IPS-11a (cell line): ENCODE data around the gene CFDP1.

Source experiments
- H3K4me3 ChIP-seq: one replicate; pipeline ENCODE4 v1.5.1; 2013; ENCODE audit warnings: low read depth, low read length, control low read depth

CFDP1 gene

DNA sequence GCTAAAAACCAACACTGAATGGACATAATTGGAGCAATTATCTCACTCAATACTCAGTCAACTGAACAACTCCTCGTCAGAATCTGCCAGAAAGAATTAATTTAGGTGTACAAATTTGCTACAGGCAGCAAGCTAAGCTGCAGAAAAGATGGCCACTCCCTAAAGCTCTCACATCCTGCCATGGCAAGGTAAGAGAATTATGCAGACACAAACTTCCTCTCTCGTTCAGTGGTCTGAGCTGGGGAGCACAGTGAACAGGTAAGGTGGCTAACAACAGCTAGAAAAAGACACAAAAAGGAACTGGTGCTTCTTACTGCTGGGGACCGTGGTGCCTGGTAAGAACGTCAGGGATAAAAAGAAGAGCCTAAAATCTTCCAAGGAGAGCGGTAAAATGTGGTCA, 107.0 kb downstream of the CFDP1 start:
- H3K4me3 ChIP-seq: no peak overlapping the region

GRCh38 chr16:75323933-75324332, 109.4 kb downstream of the CFDP1 start:
- no peak overlapping the region for H3K4me3 ChIP-seq

DNA sequence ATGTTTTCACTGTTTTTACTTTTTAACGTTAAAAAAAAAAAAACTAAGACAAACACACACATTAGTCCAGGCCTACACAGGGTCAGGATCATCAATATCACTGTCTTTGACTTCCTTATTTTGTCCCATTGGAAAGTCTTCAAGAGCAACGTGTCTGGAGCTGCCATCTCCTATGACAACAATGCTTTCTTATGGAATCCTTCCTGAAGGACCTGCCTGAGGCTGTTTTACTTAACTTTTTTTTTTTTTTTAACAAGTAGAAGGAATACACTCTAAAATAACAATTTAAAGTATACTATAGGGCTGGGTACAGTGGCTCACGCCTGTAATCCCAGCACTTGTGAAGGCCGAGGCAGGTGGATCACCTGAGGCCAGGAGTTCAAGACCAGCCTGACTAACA, 110.1 kb downstream of the CFDP1 start:
- H3K4me3 ChIP-seq: no peak overlapping the region

- no peak overlapping the region for H3K4me3 ChIP-seq
Measured at GRCh38 chr16:75322740-75323139, 110.6 kb downstream of the CFDP1 start.

GRCh38 chr16:75320435-75320834, 112.9 kb downstream of the CFDP1 start:
- no peak overlapping the region for H3K4me3 ChIP-seq

DNA sequence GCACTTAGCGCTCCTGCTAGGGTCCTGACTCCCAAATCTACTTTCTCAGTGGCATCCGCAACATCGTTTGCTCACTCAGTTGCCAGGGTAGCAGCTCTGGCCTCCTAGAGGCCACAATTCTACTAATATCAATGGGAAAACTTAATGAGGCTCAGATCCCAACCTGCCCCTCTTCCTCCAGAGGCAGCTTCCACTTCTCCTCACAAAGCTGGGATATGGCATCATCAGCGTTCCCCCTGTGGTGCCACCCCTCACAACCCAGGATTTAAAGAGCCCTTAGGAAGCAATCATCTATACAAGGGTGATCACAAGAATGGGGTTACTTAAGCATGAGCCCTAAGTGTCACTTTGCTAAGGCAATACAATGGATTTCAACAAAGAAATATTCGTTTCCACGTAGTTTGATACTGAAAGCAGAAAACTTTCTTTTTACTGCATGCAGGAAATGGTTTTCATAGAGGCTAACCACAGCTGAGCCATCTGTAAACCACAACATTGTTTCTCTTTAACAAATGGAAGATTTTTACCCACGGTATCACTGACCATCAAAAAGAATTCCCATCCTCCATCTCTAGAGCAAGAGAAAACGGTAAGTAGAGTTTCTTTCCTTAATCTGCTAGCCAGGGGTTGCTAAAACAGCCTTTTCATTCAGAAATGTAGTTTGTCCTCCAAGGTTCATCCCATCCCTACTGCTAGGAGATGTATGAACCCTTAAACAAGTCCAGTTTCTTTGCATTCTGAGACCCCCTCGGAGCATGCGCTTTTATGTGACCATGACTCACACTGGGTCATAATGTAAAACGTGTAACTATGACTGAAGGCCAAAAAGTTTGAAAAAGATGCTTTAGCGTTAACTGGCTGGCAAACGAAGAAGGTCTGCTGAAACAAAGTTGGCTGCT, 113.5 kb downstream of the CFDP1 start:
- H3K4me3 ChIP-seq: no peak overlapping the region

- H3K4me3 ChIP-seq: no peak overlapping the region
Measured at GRCh38 chr16:75318737-75319136, 114.6 kb downstream of the CFDP1 start.

DNA sequence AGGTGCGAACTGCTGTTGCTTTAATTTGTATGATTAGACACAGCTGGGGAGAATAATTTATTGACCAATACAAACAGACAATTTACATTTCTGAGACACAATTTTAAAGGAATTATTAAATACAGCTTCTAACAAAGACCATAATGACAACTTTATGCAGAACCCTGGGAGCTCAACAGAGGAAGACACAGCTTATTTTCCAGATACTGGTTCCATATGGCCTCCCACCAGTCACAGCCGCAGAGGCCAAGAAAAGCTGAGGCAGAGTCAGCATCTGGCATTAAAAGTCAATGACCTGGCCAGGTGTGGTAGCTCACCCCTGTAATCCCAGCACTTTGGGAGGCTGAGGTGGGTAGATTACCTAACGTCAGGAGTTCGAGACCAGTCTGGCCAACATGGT, 115.8 kb downstream of the CFDP1 start:
- H3K4me3 ChIP-seq: no peak overlapping the region

GRCh38 chr16:75317101-75317522, 116.2 kb downstream of the CFDP1 start:
- H3K4me3 ChIP-seq: no peak overlapping the region

DNA sequence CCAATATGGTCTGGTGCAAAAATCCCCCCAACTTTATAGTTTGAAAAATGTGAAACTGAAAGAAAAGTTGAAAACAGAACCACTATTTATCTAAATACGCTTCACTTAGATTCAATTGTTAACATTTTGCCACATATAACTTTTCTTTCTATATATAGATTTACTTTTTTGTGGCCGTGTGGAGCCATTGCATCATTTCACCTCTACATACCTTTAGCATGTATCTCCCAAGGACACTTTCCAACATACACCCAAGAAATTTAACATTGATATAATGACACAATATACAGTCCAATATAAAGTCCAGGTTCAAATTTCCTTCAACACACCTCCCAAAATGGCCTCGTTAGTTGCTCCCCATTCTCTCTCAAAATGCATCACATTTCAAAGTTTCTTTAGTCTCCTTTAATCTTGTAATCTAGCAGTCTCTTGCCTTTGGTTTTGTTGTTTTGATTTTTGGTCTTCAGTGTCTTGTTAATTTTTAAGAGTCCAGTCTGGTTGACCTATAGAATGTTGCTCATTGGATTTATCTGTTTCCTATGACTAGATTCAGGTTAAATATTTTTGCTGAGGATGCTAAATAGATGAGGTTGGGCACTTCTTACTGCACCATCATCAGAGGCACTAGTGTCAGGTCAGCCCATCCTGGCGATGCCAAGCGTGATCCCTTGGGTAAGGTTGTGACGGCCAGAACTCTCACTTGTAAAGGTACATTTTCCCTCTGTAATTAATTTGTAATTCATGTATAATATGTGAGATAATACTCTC, 117.6 kb downstream of the CFDP1 start:
- H3K4me3 ChIP-seq: no peak overlapping the region

- no peak overlapping the region for H3K4me3 ChIP-seq
Measured at GRCh38 chr16:75312875-75313274, 120.4 kb downstream of the CFDP1 start.

DNA sequence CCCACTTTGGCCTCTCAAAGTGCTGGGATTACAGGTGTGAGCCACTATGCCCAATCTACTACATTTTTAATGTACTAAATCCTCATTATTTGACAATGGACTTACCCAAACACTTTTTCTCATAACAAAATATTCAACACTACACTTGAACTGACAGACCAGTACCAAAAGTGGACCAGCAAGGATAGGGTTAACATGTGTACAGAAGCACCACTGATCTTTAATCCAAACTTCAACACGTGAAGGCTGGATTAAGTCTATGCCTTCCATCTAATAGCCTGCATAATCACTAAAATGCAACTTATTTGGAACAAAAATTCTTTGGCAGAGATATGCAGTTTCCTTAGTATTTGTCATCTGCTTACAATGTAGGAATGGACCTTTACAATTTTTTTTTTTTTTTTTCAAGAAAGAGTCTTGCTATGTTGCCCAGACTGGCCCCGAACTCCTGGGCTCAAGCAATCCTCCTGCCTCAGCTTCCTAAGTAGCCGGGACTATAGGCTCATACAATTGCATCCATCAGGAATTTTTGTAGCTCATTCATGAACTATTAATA, 121.8 kb downstream of the CFDP1 start:
- H3K4me3 ChIP-seq: no peak overlapping the region

- no peak overlapping the region for H3K4me3 ChIP-seq
Measured at GRCh38 chr16:75310541-75310940, 122.8 kb downstream of the CFDP1 start.

DNA sequence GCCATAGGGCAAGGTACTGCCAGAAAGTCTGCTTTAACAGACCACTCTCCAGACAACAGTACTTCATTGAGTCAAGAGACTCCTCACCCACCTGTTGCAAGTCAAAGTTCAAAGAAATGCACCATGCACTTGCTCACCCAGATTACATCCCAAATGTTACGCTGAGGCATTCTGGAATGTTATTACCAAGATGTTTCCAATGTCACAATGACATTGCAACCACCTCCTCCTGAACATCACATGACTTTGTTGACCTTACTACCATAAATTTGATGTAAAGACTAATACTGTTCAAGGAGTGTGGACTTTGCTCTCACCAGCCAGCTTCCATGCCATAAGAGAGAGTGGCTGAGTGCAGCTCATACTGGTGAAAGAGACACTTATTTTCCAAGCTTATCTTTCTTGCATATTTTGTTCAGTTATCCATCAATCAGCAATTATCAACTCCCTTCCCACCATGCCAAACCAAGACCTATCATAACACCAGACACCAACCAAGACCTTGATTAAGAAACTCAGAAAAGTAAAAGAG, 123.3 kb downstream of the CFDP1 start:
- no peak overlapping the region for H3K4me3 ChIP-seq

DNA sequence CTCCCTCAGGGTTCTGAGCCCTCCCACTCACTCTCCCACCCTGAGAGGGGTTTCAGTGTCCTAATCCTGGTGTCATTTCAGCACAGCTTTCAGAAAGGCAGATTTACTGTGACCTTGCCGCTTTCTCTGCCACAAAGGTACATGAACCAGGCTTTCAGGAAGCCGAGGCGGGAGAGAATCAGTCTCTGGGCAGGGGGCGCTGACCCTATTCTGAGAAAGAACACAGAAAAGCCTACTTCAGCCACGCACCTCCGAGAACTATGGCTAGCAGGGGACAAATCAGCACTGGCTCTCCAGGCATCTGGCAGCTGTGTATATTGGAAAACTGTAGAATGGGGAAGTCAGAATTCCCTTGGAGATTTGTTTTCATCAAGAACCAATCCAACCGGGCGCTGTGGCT, 124.1 kb downstream of the CFDP1 start:
- H3K4me3 ChIP-seq: no peak overlapping the region

GRCh38 chr16:75308011-75308410, 125.3 kb downstream of the CFDP1 start:
- no peak overlapping the region for H3K4me3 ChIP-seq

DNA sequence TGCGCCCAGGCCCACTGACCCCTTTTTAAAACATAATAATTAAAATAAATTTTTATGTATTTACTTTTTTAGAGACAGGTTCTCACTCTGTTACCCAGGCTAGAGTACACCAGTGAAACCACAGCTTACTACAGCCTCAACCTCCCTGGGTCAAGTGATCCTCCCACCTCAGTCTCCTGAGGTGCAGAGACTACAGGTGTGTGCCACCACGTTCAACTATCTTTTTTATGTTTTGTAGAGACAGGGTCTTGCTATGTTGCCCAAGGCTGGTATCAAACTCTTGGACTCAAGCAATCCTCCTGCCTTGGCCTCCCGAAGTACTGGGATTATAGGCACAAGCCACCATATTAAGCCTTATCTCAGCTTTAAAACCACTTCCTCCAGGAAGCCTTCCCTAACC, 125.8 kb downstream of the CFDP1 start:
- H3K4me3 ChIP-seq: no peak overlapping the region

DNA sequence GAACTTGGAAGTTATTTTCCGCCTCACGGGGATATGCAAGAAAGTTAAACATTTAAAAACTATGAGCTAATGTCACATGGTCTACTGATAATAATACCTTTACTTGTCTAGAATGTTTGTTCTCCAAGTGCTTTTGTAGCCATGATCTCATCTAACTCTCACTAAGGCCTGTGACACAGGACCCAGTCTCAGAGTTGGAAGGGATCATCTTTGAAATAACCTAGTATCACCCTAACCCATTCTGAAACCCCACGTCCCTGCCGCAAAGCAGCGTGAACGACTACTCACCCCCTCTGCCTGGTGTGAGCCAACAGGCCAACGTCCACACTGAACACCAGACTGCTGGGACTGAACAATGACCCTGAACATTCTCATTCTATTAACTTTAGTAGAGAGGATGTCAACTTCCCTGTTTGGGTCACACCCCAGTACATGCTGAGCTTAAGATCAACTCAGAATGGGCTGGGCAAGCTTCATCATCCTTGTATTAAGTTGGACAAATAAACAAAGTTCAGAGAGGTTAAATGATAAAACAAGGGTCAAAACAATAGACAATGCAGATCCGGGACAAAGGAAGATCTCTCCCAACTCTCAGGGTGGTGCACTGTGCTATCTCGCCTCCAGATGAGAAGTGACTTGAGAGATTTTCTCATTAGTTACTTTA, 127.1 kb downstream of the CFDP1 start:
- H3K4me3 ChIP-seq: no peak overlapping the region

GRCh38 chr16:75305364-75306098, 127.8 kb downstream of the CFDP1 start:
- H3K4me3 ChIP-seq: no peak overlapping the region
